Measurements from ENCODE around the gene VIPR2.

The VIPR2 gene

GRCh38 chr7:159118197-159118595 lies 26.5 kb downstream of the VIPR2 start:
- no peaks in the 10 kb centered on the region for H3K36me3 ChIP-seq (ENCODE audit: control insufficient read depth in 1 of 2, insufficient read depth in 2 of 2, low read length in 2 of 2)
- WGBS (ENCODE audit: extremely low coverage, insufficient coverage, insufficient read length) = no CpG with 5 or more reads among the region's 13 CpGs

GRCh38 chr7:159117366-159118196 lies 27.1 kb downstream of the VIPR2 start:
- Histone ChIP-seq H3K4me1 (ENCODE audit: control insufficient read depth in 1 of 2, insufficient read depth in 2 of 2, low read length in 2 of 2) (peaks cover 23 to 26% of the 10 kb centered on the region in 2 experiments), H4K8ac (ENCODE audit: low read depth, low read length) (no peak overlapping the region), H3K27me3 (ENCODE audit: insufficient read depth, low read length) (no peaks in the 10 kb centered on the region), H2BK5ac (ENCODE audit: low read depth, low read length, poor library complexity) (no peak overlapping the region), H3K79me1 (ENCODE audit: low read length) (peaks cover 5% of the 10 kb centered on the region), H3K36me3 (ENCODE audit: control insufficient read depth in 1 of 2, insufficient read depth in 2 of 2, low read length in 2 of 2) (no peaks in the 10 kb centered on the region), H4K12ac (ENCODE audit: low read depth, low read length) (no peak overlapping the region), H4K91ac (ENCODE audit: low read depth, low read length) (no peak overlapping the region), H2AK5ac (ENCODE audit: low read length) (no peak overlapping the region), H2BK120ac (ENCODE audit: insufficient read depth, low read length, poor library complexity) (no peak overlapping the region), H3K18ac (ENCODE audit: low read length) (no peak overlapping the region), H3K9ac (ENCODE audit: low read length) (no peak overlapping the region), H3K27ac (ENCODE audit: low read depth, low read length) (no peak overlapping the region), H3K23ac (ENCODE audit: low read length) (no peak overlapping the region), H3K4me3 (ENCODE audit: low read depth, low read length) (no peak overlapping the region), H3K9me3 (ENCODE audit: insufficient read depth, low read depth, low read length) (no peaks in the 10 kb centered on the region), H2BK12ac (ENCODE audit: low read length) (no peak overlapping the region), H2AFZ (ENCODE audit: insufficient read depth, low read length, poor library complexity) (no peak overlapping the region), H3K4me2 (ENCODE audit: low read length) (no peak overlapping the region), H3K79me2 (ENCODE audit: control insufficient read depth, insufficient read depth, low read length, poor library complexity) (no peaks in the 10 kb centered on the region), H3K4ac (ENCODE audit: low read depth, low read length) (no peak overlapping the region), H3K14ac (ENCODE audit: low read length) (no peak overlapping the region)
- WGBS (ENCODE audit: extremely low coverage, insufficient coverage, insufficient read length) = no CpG with 5 or more reads among the region's 17 CpGs
- DNase-seq = no peak

More at GRCh38 chr7:159118197-159118595, 26.5 kb downstream of the VIPR2 start:
- Histone ChIP-seq H3K27ac (ENCODE audit: low read depth, low read length) (no peak overlapping the region), H3K4me2 (ENCODE audit: low read length) (no peak overlapping the region), H3K4me3 (ENCODE audit: low read depth, low read length) (no peak overlapping the region), H3K9me3 (ENCODE audit: insufficient read depth, low read depth, low read length) (no peaks in the 10 kb centered on the region), H3K79me1 (ENCODE audit: low read length) (peaks cover 3% of the 10 kb centered on the region), H2BK120ac (ENCODE audit: insufficient read depth, low read length, poor library complexity) (no peak overlapping the region), H2AFZ (ENCODE audit: insufficient read depth, low read length, poor library complexity) (no peak overlapping the region), H3K4ac (ENCODE audit: low read depth, low read length) (no peak overlapping the region), H3K23ac (ENCODE audit: low read length) (no peak overlapping the region), H2BK12ac (ENCODE audit: low read length) (no peak overlapping the region), H4K12ac (ENCODE audit: low read depth, low read length) (no peak overlapping the region), H4K91ac (ENCODE audit: low read depth, low read length) (no peak overlapping the region), H2BK5ac (ENCODE audit: low read depth, low read length, poor library complexity) (no peak overlapping the region), H3K79me2 (ENCODE audit: control insufficient read depth, insufficient read depth, low read length, poor library complexity) (no peaks in the 10 kb centered on the region), H3K9ac (ENCODE audit: low read length) (no peak overlapping the region), H3K4me1 (ENCODE audit: control insufficient read depth in 1 of 2, insufficient read depth in 2 of 2, low read length in 2 of 2) (peaks cover 20 to 23% of the 10 kb centered on the region in 2 experiments), H3K27me3 (ENCODE audit: insufficient read depth, low read length) (no peaks in the 10 kb centered on the region), H4K8ac (ENCODE audit: low read depth, low read length) (no peak overlapping the region), H3K14ac (ENCODE audit: low read length) (no peak overlapping the region), H2AK5ac (ENCODE audit: low read length) (no peak overlapping the region), H3K18ac (ENCODE audit: low read length) (no peak overlapping the region)
- no peak for DNase-seq

- no peak overlapping the region for H3K18ac ChIP-seq (ENCODE audit: low read length)
- no CpG with 5 or more reads among the region's 16 CpGs for WGBS (ENCODE audit: extremely low coverage, insufficient coverage, insufficient read length)
Measured at GRCh38 chr7:159116581-159117339, 27.9 kb downstream of the VIPR2 start.

GRCh38 chr7:159115601-159116501 lies 28.8 kb downstream of the VIPR2 start:
- no peak overlapping the region for H3K27ac ChIP-seq (ENCODE audit: low read depth, low read length)
- no peak overlapping the region for H2BK12ac ChIP-seq (ENCODE audit: low read length)
- H2BK120ac ChIP-seq (ENCODE audit: insufficient read depth, low read length, poor library complexity) = peak overlapping the region; percentile 34
- peaks cover 2% of the 10 kb centered on the region for H3K9me3 ChIP-seq (ENCODE audit: insufficient read depth, low read depth, low read length)
- no peak overlapping the region for H3K23ac ChIP-seq (ENCODE audit: low read length)
- no peak overlapping the region for H3K4me3 ChIP-seq (ENCODE audit: low read depth, low read length)
- no peaks in the 10 kb centered on the region for H3K79me2 ChIP-seq (ENCODE audit: control insufficient read depth, insufficient read depth, low read length, poor library complexity)
- H3K9ac ChIP-seq (ENCODE audit: low read length) = no peak overlapping the region
- no peak for DNase-seq
- no peak overlapping the region for H3K18ac ChIP-seq (ENCODE audit: low read length)
- no peak overlapping the region for H2BK5ac ChIP-seq (ENCODE audit: low read depth, low read length, poor library complexity)
- no peak overlapping the region for H4K8ac ChIP-seq (ENCODE audit: low read depth, low read length)
- no peak overlapping the region for H3K14ac ChIP-seq (ENCODE audit: low read length)
- no peak overlapping the region for H3K4ac ChIP-seq (ENCODE audit: low read depth, low read length)
- H3K79me1 ChIP-seq (ENCODE audit: low read length) = peaks cover 11% of the 10 kb centered on the region
- H3K4me2 ChIP-seq (ENCODE audit: low read length) = no peak overlapping the region
- H3K27me3 ChIP-seq (ENCODE audit: insufficient read depth, low read length) = no peaks in the 10 kb centered on the region
- no peak overlapping the region for H2AK5ac ChIP-seq (ENCODE audit: low read length)
- WGBS (ENCODE audit: extremely low coverage, insufficient coverage, insufficient read length) = no CpG with 5 or more reads among the region's 19 CpGs
- no peak overlapping the region for H4K12ac ChIP-seq (ENCODE audit: low read depth, low read length)
- H2AFZ ChIP-seq (ENCODE audit: insufficient read depth, low read length, poor library complexity) = no peak overlapping the region
- no peaks in the 10 kb centered on the region for H3K36me3 ChIP-seq (ENCODE audit: control insufficient read depth in 1 of 2, insufficient read depth in 2 of 2, low read length in 2 of 2)
- H4K91ac ChIP-seq (ENCODE audit: low read depth, low read length) = no peak overlapping the region
- peaks cover 26 to 31% of the 10 kb centered on the region in 2 experiments for H3K4me1 ChIP-seq (ENCODE audit: control insufficient read depth in 1 of 2, insufficient read depth in 2 of 2, low read length in 2 of 2)

More at GRCh38 chr7:159116581-159117339, 27.9 kb downstream of the VIPR2 start:
- no peak overlapping the region for H2AK5ac ChIP-seq (ENCODE audit: low read length)
- no peaks in the 10 kb centered on the region for H3K27me3 ChIP-seq (ENCODE audit: insufficient read depth, low read length)
- H3K4me3 ChIP-seq (ENCODE audit: low read depth, low read length) = no peak overlapping the region
- H2BK5ac ChIP-seq (ENCODE audit: low read depth, low read length, poor library complexity) = no peak overlapping the region
- H3K14ac ChIP-seq (ENCODE audit: low read length) = no peak overlapping the region
- H2AFZ ChIP-seq (ENCODE audit: insufficient read depth, low read length, poor library complexity) = no peak overlapping the region
- H3K4me1 ChIP-seq (ENCODE audit: control insufficient read depth in 1 of 2, insufficient read depth in 2 of 2, low read length in 2 of 2) = peaks cover 26 to 31% of the 10 kb centered on the region in 2 experiments
- H3K79me1 ChIP-seq (ENCODE audit: low read length) = peaks cover 11% of the 10 kb centered on the region
- no peak overlapping the region for H3K27ac ChIP-seq (ENCODE audit: low read depth, low read length)
- no peak overlapping the region for H2BK120ac ChIP-seq (ENCODE audit: insufficient read depth, low read length, poor library complexity)
- peaks cover 2% of the 10 kb centered on the region for H3K9me3 ChIP-seq (ENCODE audit: insufficient read depth, low read depth, low read length)
- no peak overlapping the region for H3K4me2 ChIP-seq (ENCODE audit: low read length)
- H4K8ac ChIP-seq (ENCODE audit: low read depth, low read length) = no peak overlapping the region
- no peaks in the 10 kb centered on the region for H3K79me2 ChIP-seq (ENCODE audit: control insufficient read depth, insufficient read depth, low read length, poor library complexity)
- no peak overlapping the region for H3K4ac ChIP-seq (ENCODE audit: low read depth, low read length)
- H4K91ac ChIP-seq (ENCODE audit: low read depth, low read length) = no peak overlapping the region
- no peak overlapping the region for H3K23ac ChIP-seq (ENCODE audit: low read length)
- no peak overlapping the region for H2BK12ac ChIP-seq (ENCODE audit: low read length)
- no peak overlapping the region for H3K9ac ChIP-seq (ENCODE audit: low read length)
- no peak for DNase-seq
- no peak overlapping the region for H4K12ac ChIP-seq (ENCODE audit: low read depth, low read length)
- no peaks in the 10 kb centered on the region for H3K36me3 ChIP-seq (ENCODE audit: control insufficient read depth in 1 of 2, insufficient read depth in 2 of 2, low read length in 2 of 2)

Measured in trophoblast cell (in vitro differentiated cells and primary cell).